ENCODE results near the gene CTSV.
"Not testable (repeated sequence)": the region's sequence is repeated elsewhere in the genome, so short reads cannot be mapped to it uniquely, and the experiment has no call there.

CTSV gene

DNA sequence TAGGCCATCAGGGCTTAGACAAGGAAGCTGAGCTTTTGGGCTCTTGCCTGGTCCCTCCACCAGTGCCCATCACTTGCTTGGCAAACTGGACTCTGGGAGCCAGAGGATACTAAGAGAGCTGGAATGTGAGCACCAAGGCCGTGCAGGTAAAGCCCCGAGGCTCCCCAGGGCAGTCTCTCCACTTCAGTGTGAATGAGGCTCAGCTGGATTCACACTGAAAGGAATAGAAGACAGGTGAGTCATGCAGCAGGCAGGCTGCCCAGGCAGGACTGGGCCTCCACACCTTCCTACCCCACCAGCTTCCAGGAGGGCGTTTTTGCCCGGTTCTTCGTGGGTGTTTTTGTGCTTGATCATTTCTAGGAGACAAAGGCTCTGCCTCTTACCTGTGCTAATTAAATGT lies 7.3 kb upstream of the CTSV start:
- DNase-seq = no peak

DNA sequence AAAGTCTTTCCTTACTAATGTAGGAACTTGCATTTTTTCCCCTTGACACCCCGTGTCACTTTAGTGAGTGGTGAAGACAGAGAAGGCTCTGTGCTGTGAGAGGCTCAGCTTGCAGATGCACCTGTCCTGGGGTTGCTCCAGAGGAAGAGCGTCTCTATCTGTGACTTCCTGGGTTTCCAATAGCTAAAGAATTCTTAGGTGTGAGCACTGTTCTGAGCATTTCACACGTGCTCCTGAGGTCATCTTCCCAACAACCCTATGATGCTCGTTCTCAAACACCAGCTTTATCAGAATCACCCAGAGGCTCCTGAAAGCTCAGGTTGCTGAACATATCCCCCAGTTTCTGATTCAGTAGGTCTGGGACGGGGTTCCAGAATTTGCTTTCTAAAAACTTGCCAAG lies 6.4 kb upstream of the CTSV start:
- DNase-seq = no peak

DNA sequence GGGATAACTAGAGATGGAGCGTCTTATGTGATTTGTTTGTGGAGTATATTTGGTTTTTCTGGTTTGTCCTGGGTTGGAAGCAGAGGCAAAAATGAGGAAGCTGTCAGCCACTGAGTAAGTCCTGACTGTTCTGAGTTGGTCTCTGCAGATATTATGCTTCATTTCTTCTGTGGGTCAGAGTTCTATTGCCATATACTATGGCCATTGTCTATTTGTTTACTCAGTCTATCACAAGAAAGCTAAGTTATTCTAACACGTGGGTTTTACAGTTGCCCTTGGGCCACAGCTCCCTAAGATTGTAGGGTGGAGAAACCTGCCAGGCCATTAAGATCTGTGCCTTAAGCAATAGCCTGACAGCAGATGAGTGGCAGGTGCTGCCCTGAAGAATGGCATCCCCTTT lies 3.0 kb upstream of the CTSV start:
- DNase-seq = no peak

DNA sequence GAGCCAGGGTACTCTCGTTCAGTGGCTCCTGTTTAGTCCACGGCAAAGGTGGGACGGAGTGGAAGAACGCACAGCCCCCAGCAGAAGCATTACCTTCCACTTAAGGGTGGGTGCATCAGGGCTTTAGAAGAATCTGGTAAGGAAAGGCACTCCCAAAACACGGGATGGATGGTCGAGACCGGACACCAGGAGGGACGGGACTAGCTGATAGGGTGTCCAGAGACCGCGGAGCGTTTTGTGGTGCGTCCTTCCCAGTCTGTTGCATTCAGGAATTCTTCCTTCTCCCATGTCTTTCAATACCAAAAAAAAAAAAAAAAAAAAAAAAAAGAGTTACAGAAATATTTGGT lies 545 bp upstream of the CTSV start:
- no peak for DNase-seq

DNA sequence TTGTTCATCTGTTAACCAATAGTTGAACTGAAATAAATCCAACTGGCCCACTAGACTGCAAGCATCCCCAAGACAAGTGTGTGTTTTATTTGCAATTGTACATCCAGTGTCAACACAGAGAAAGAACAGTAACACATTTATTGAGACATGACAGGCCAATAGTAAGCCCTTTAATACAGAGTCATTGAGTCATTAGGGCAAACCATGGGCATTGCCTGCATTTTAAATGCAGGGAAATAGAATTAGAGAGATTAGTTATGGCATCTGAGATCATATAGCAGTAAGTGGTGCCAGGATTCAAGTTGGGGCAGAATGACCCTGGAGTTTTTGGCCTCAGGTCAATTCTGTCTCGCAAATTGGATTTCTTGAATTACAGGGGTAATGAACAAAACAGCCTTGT lies 15.4 kb downstream of the CTSV start:
- DNase-seq = not testable (repeated sequence)

DNA sequence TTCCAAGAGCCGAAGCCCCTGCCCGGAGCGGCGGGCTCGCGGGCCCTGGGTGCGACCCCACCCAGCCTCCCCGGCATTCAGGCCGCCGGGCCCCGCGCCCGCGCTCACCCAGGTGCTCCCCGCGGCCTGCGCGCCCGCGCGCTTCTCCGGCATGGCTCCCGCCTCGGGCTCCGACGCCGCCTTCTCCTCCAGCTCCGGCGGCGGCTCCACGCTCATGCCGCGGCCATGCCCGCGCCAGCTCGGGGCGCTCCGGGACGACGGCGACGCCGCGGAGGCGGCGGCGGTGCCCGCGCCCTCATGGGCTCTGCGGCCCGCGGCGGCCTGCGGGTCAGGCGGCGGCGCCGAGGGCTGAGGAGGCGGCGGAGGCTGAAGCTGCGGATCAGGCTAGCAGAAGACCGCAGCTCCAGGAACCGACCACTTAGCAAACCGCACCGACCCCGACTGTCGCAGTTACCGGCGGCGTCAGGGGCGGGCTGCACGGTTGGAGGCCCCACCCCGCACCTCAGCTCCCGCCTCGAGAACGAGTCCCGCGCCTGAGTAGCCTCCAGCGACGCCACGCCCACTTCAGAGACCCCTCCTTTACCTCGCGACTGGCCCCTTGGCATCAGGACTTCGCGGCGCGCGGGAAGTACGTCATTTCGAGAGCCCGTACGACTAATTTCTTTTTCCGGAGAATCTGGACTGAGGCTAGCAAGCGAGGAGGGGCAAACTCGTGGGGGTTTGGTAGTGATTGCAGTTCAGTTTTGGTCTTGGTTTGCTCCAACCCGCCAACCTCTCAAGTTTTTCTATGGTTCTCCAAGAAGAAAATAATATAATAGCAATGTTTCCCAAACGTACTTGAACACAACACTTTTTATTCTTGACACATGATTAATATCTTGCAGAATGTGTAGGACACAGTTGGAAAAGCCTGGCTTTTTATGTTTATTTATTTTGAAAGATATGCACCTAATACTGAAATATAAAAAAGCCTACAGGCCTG lies 25.5 kb downstream of the CTSV start:
- peak; percentile 82 for DNase-seq

DNA sequence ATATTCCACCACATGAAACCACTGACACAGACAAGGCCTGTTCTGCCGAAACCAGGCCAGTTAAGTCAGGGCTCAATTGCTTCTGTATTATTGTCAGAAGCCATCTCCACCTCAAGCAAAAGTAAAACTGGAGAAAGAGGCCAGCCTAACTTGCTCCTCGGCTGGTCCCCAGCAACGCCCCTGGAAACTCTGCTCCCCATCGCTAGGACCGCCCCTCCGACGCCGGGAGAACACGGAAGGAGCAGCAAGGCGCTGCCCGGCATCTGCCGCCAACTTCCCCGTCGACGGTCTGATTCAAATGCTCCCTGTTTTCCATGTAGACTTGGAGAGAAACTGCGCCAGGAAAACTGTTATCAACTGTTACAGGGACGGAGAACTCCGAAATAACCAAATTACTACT lies 26.3 kb downstream of the CTSV start:
- DNase-seq = peak; percentile 43

DNA sequence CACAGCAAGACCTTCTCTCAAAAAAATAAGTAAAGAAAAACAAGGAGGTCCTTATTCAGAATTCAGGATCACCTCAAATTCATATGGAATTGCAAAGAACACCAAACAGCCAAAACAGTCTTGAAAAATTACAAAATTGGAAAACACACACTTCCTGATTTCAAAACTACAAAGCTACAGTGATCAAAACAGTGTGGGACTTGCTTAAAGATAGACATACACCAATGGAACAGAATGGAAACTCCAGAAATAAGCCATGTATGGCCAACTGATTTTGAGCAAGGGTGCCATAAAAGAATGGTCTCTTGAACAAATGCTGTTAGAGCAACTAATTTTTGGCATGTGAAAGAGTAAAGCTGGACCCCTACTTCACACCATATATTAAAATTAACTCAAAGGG lies 36.7 kb downstream of the CTSV start:
- DNase-seq = not testable (repeated sequence)

DNA sequence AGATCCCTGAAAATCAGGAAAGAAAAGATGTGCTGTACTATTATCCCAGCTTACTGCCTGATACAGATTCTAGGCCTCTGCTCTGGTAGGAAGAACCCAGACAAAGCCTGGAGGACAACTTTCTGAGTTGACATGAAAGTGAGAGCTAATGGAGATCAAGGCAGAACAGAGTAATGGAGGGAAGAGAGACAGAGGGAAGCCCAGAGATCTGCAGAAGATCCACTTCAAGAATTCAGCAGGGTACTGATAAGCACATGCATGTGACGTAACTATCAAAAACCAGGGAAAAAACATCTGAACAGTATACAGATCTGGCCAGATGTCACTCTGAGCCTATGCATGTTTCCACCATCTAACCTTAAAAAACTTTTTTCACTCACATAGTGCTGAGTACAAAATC lies 37.6 kb downstream of the CTSV start:
- DNase-seq = not testable (repeated sequence)

DNA sequence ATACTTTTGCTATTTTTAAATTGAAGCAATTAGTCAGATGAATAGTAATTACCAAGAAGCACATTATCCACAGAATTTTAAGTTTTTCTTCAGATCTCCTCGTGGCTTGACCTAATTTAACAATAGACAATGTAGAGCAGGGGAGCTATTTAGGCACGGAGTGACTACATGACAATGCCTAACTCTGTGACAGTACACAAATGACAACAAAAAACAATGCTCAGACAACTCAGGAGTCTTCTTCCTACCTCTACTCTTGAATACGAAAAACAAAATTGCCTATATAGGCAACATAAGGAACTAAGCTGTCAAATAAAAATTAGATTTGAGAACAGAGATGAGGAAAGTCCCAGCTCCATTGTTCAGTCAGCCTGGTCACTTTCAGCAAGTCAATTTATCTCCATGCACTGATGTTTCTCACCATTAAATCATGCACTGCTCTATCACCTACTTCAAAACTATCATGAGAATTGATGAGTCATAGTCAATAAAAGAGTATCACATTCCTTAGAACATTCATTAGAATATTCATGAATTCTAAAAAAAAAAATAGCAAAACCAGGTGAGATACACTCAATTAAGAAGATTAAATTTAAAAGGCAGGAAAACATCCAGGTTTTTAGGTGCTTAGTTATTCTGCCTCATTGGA lies 38.7 kb downstream of the CTSV start:
- not testable (repeated sequence) for DNase-seq

DNA sequence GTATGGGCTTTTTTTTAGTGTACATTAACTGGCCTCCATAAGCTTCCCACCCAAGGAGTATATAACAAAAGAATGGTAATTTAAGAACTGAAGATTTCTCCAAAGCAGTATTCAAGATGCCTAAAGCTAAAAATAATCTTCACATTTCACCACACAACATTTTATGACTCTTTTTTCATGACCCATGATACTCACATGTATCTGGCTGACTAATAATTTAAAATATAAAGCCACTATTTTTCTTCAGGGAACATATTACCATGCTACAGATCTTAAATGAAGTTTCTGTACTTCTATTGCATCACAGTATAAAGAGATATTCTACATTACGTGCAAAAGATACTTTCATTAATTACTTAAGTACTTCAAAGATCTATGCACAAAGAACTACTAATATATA lies 39.2 kb downstream of the CTSV start:
- not testable (repeated sequence) for DNase-seq

DNA sequence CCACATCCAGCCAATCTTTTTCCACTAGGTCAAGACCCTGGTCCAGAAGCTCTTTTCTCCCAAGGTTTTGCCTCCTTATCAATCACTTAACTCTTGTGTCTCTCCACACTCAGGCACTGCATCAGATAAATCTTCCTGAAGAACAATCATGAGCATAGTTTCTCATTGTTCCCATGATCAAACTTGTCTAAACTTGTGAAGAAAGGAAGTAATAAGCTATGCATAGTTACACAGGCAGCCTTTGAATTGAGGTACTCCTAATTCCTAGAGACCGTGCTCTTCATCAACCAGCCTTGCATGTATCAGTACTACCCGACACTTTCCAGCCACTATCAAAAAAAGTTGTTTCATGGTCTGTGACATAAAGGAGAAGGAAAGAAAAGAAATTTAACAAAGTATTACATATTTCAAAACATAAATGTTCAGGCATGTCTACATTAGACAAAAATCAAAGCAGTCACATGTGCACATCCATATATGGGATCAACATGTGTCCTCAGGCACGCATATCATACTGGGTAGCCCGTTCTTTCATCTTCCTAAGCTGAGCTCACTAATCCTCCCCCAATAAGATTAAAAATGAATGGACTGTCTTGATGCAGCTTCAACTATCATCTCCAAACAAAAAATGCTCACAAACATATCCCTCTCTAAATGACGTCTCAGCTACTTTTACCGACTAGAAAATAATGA lies 41.8 kb downstream of the CTSV start:
- not testable (repeated sequence) for DNase-seq

DNA sequence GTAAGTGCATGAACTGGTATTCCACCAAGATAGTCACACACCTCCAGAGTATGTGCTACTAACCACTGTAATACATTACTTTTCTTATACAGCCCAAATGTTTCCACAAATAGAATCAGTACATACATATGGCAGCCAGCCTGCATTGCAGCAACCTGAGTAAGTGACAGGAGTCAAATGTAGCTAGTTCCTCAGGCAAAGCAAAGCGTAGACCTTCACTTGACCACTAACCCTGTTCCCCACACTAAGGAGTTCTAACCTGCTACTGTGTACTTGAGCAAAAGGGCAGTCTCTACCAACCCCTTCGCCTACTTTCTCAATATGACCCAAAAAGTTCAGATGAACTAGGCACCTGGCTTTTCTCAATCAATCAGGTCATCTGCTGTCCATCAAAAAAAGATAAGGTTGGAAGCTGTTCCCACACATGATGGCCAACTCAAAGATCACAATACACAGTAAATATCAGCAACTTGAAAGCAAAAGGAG lies 44.4 kb downstream of the CTSV start:
- DNase-seq = not testable (repeated sequence)

DNA sequence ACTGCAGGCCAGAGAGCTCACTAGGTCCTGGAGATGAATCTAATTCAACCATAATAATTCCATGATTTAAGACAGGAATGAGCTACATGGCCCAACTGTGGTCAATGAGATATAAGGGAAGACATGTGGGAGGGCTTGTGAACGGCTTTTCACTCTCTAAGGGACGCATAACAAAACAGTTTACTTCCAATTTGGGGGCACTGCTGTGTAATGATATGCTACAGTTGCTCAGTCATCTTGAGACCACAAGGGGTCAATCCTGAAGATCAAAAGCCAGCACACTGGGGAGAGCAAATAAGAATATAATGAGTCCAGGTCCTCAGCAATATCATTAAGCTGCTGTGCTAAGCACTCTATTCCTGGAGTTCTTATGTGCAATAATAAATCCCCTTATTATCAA lies 46.6 kb downstream of the CTSV start:
- DNase-seq = not testable (repeated sequence)

DNA sequence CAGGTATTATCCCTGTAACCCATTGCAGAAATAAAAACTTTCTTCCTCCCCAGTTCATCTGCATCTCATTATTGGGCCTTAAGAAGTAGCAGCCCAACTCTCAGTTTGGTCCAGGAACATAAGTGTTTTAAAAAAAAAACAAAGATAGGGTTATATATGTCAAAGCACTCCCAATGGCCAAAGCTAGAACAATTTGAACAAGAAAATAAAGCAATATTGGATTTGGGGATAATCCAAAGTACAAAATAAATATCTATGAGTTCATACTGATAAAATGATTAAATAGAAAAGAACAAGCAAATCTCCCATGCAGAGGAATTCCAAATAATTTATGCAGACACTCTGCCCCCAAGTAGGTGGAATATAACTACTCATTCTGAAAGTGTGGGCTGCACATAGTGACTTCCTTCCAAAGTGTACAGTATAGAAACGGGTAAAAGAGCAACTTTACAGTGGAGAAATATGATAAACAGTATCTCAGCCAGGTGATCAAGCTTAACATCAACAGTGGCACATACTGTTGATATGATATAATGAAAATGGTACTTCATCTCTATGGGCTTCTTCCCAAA lies 49.1 kb downstream of the CTSV start:
- not testable (repeated sequence) for DNase-seq

DNA sequence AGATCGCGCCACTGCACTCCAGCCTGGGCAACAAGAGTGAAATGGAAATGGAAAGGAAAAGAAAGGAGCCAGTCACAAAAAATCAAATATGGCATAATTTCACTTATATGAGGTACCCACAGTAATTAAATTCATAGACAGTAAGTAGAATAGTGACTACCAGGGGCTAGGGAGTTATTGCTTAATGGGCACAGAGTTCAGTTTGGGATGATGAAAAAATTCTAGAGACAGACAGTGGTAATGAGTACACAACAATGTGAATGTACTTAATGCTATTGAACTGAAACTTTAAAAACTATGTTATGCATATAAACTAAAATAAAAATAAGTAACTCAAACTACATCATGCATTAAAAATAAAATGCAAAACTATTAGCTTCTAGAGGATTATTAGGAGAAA lies 54.1 kb downstream of the CTSV start:
- not testable (repeated sequence) for DNase-seq

DNA sequence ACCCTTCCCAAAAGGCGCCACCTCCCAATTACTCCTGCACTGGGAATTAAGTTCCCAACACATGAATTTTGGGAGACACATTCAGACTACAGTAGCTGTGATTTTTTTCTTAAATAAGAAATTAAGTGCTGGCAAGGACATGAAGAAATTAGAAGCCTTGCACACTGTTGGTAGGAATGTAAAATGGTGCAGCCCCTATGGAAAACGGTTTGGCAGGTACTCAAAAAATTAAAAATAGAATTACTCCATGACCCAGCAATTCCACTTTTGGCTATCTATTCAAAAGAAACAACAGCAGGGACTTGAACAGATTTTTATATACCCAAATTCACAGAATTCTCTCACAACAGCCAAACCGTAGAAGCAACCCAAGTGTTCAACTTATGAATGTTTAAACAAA lies 54.8 kb downstream of the CTSV start:
- not testable (repeated sequence) for DNase-seq

DNA sequence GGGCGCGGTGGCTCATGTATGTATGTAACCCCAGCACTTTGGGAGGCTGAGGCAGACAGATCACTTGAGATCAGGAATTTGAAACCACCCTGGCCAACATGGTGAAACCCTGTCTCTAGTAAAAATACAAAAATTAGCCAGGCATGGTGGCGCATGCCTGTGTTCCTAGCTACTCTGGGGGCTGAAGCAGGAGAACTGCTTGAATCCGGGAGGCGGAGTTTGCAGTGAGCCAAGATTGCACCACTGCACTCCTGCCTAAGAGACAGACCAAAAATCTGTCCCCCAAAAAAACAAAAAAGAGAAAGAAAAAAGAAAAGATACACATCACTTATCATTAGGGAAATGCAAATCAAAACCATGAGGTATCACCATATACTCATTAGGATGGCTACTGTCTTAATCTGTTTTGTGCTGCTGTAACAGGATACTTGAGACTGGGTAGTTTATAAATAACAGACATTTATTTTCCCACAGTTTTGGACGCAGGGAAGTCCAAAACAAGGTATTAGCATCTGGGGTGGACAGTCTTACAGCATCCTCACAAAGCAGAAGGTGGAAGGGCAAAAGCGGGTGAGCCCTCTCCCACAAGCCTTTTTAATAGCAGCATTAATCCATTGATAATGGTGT lies 55.3 kb downstream of the CTSV start:
- DNase-seq = not testable (repeated sequence)
